ENCODE measurements around the gene FOXD4L5. TPM values are rescaled to one million over a fixed set of nuclear protein-coding genes. Genes with fewer than 3 reads are reported as not detected.
"Not testable (repeated sequence)": the region's sequence is repeated elsewhere in the genome, so short reads cannot be mapped to it uniquely, and the experiment has no call there.

FOXD4L5 gene
- polyA plus RNA-seq (2011; rRNA removed) = not detected in 2 replicates
- polyA minus RNA-seq (2011; rRNA and poly(A)+ RNA removed) = not detected in 2 replicates

GRCh38 chr9:65285109-65285508 lies at the start of gene FOXD4L5:
FOXD4L5 (minus strand) TSS chr9:65285209; CDS start chr9:65284377, 832 bp downstream.
- H3K9me3 ChIP-seq (ENCODE audit: control insufficient read depth, insufficient read depth, low read length); DNase-seq (ENCODE audit: low read depth, low spot score); H3K27me3 ChIP-seq (ENCODE audit: control insufficient read depth, insufficient read depth, low read length); POLR2A ChIA-PET; H3K27ac ChIP-seq (ENCODE audit: low read depth, low read length); H3K4me3 ChIP-seq (ENCODE audit: low read depth, low read length); CTCF ChIA-PET: not testable (repeated sequence)

- H3K4me3 ChIP-seq (ENCODE audit: low read depth, low read length); H3K27me3 ChIP-seq (ENCODE audit: control insufficient read depth, insufficient read depth, low read length); H3K9me3 ChIP-seq (ENCODE audit: control insufficient read depth, insufficient read depth, low read length); H3K27ac ChIP-seq (ENCODE audit: low read depth, low read length); CTCF ChIA-PET; POLR2A ChIA-PET; DNase-seq (ENCODE audit: low read depth, low spot score): not testable (repeated sequence)
Measured at GRCh38 chr9:65283943-65284342, 1.1 kb downstream of the FOXD4L5 start.

- H3K27ac ChIP-seq (ENCODE audit: low read depth, low read length); H3K9me3 ChIP-seq (ENCODE audit: control insufficient read depth, insufficient read depth, low read length); POLR2A ChIA-PET; H3K27me3 ChIP-seq (ENCODE audit: control insufficient read depth, insufficient read depth, low read length); H3K4me3 ChIP-seq (ENCODE audit: low read depth, low read length); DNase-seq (ENCODE audit: low read depth, low spot score); CTCF ChIA-PET: not testable (repeated sequence)
Measured at GRCh38 chr9:65282976-65283375, 2.0 kb downstream of the FOXD4L5 start.

Small RNA genes within 50 kb of the gene (small RNA-seq; reads per million reads assigned to genes)
- gene IGKV1OR9-1 (ENCODE audit: insufficient read length, low read depth) = not detected
